ENCODE measurements around the gene ENTPD3.

ENTPD3 gene

DNA sequence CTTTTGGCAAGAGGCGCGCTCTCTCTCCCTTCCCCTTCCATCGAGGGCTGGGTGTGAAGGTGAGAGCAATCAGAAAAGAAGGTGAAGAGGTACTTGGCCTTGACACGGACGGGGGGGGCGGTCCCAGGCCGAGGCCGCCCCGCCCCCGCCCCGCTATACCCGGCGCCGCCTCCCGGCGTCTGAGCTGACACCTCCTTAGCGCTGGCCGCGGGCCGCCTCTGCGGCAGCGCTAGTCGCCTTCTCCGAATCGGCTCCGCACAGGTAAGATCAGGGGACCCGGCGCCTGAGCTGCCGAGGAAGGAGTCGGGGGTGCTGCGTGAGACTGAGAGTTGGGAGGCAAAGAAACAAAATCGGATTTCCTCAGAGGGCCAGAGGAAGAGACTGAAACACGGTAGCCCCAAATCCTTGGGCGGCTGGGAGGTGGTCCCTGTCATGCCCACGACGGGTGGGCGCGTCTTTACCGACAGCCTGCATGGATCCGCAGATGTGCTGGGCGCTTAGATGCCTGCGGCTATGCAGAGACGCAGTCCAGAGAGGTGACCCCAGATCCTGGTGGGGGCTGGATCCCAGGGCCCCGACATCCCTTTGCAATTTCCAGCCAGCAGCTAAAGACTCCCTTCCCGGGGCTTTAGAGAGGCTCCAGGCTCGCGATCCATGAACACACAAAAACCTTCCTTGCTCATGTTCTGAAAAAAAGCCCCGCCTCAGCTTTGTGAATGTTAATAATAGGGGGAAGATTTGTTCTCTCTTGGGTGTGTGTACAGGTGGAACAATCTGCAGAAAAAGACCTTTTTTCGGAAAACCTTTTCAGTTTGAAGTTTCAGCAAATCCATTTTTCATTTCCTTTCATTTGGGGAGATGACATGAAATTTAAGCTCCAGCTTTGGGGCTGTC lies at the start of gene ENTPD3:
Gene ENTPD3 (plus strand): TSS at position 184 of the 894 bp plus-strand sequence. CDS start 874 bp downstream, outside the sequence.
- DNase-seq (ENCODE audit: low spot score) = no peak

GRCh38 chr3:40339871-40340270 lies 47.1 kb upstream of the ENTPD3 start:
- DNase-seq (ENCODE audit: low spot score) = no peak

- no peak for DNase-seq (ENCODE audit: low spot score)
Measured at GRCh38 chr3:40340541-40341170, 46.3 kb upstream of the ENTPD3 start.

GRCh38 chr3:40341671-40342070 lies 45.3 kb upstream of the ENTPD3 start:
- no peak for DNase-seq (ENCODE audit: low spot score)

DNA sequence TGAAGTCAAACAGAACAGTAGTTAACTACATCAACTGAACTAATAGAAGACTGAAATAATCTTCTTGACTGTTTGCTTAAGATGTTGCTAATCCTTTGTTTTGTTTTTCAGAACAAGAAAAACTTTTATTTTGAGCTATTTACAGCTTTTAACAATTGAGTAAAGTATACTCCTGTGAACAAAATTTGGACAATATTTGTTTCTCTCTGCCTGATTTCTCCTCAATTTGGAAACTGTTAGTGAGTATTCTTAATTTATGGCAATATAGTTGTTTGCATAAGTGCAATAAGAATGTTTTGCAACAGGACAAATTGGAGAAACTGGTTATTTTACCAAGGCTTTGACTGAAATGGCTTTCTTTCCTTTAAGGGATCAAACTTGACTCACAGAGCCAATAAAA lies 36.5 kb upstream of the ENTPD3 start:
- no peak for DNase-seq (ENCODE audit: low spot score)

- no peak for DNase-seq (ENCODE audit: low spot score)
Measured at GRCh38 chr3:40355410-40355809, 31.6 kb upstream of the ENTPD3 start.

- DNase-seq (ENCODE audit: low spot score) = no peak
Measured at GRCh38 chr3:40358454-40358853, 28.5 kb upstream of the ENTPD3 start.

GRCh38 chr3:40363674-40364073 lies 23.3 kb upstream of the ENTPD3 start:
- DNase-seq (ENCODE audit: low spot score) = no peak

GRCh38 chr3:40366203-40367162 lies 20.5 kb upstream of the ENTPD3 start:
- DNase-seq (ENCODE audit: low spot score) = no peak

DNA sequence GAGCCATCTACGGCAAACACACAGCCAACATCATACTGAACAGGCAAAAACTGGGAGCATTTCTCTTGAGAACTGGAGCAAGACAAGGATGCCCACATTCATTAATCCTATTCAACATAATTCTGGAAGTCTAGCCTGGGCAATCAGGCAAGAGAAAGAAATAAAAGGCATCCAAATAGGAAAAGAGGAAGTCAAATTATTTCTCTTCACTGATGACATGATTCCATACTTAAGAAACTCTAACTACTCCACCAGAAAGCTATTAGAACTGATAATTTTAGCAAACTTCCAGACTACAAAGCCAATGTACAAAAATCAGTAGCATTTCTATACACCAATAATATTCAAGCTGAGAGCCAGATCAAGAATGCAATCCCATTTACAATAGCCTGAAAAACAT lies 17.3 kb upstream of the ENTPD3 start:
- DNase-seq (ENCODE audit: low spot score) = no peak

- no peak for DNase-seq (ENCODE audit: low spot score)
Measured at GRCh38 chr3:40377822-40378221, 9.2 kb upstream of the ENTPD3 start.

GRCh38 chr3:40379674-40380306 lies 7.2 kb upstream of the ENTPD3 start:
- DNase-seq (ENCODE audit: low spot score) = no peak

GRCh38 chr3:40381904-40382616 lies 4.9 kb upstream of the ENTPD3 start:
- DNase-seq (ENCODE audit: low spot score) = no peak

DNA sequence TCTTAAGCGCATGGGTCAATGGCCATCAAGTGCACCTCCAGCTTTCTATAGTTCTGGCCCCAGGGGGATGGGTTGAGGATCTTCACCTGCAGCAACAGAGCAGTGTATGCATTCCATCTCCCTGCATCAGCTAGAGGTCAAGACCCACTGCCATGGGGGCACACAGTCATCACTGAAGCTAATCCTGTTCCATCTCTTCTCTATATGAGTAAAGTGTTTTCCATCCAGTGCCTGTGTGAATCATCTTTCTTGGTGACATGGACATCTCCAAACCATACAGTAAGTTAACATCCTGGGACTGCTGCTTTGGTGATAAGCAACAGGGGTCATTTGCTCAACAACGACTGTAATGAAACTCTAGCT lies 4.4 kb upstream of the ENTPD3 start:
- no peak for DNase-seq (ENCODE audit: low spot score)

GRCh38 chr3:40386213-40386612 lies 771 bp upstream of the ENTPD3 start:
- DNase-seq (ENCODE audit: low spot score) = no peak

- DNase-seq (ENCODE audit: low spot score) = no peak
Measured at GRCh38 chr3:40387895-40388254, 891 bp downstream of the ENTPD3 start.

GRCh38 chr3:40396406-40396805 lies 9.4 kb downstream of the ENTPD3 start:
- DNase-seq (ENCODE audit: low spot score) = no peak

GRCh38 chr3:40397129-40397528 lies 10.1 kb downstream of the ENTPD3 start:
- DNase-seq (ENCODE audit: low spot score) = no peak

GRCh38 chr3:40397912-40398311 lies 10.9 kb downstream of the ENTPD3 start:
- DNase-seq (ENCODE audit: low spot score) = no peak

DNA sequence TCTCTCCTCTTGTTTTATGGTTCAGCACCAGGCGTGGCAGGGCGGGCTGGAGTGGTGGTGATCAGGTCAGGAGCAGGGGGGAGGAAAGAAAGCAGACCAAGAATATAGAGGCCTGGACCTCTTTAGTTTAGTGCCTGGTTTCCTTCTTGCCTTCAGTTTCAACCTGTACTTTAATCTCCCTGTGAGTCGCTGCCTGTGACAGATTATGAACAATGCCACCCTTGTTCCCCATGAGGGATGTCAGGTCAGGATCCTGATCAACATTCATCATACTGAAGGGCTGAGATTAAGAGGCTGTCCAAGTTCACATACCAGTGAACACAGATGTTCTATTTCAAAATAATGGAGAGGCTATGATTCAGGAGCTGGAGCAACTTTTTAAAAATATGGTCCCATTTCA lies 11.4 kb downstream of the ENTPD3 start:
- peak; percentile 97 for DNase-seq (ENCODE audit: low spot score)

GRCh38 chr3:40404591-40405198 lies 17.7 kb downstream of the ENTPD3 start:
- DNase-seq (ENCODE audit: low spot score) = no peak
